ENCODE results near the gene HAL.

GRCh38 chr12:95994476-95994875 lies 1.7 kb downstream of the HAL start:
- TF ChIP-seq YY1 (IDR thresholded peaks at IDR 0.05; ENCODE audit: insufficient read depth, insufficient read length): no peak
- TF ChIP-seq ZNF274 (IDR thresholded peaks at IDR 0.05; ENCODE audit: low read depth, low read length): no peak
